NCI-H1436 treated with DMSO at 0.1 percent for 48 hours (cell line): ENCODE data around the gene HSFY2.
"Not testable (repeated sequence)": the region's sequence is repeated elsewhere in the genome, so short reads cannot be mapped to it uniquely, and the experiment has no call there.

ENCODE experiments used
- DNase-seq: peaks from one replicate; lab custom pipeline; 2025; lab: John Stamatoyannopoulos, UW

HSFY2 gene

GRCh38 chrY:18773635-18774034 lies at the start of gene HSFY2:
HSFY2 (minus strand) TSS chrY:18773735; CDS start chrY:18773618, 117 bp downstream.
- DNase-seq, result not testable (repeated sequence)

- DNase-seq, result not testable (repeated sequence)
Observed at GRCh38 chrY:18815751-18816150, 42.2 kb upstream of the HSFY2 start.

- not testable (repeated sequence) for DNase-seq
Observed at GRCh38 chrY:18788757-18789406, 15.3 kb upstream of the HSFY2 start.

GRCh38 chrY:18754077-18754476 lies 19.5 kb downstream of the HSFY2 start:
- DNase-seq, result not testable (repeated sequence)

- DNase-seq, result not testable (repeated sequence)
Observed at GRCh38 chrY:18753133-18753815, 20.3 kb downstream of the HSFY2 start.

GRCh38 chrY:18723714-18724113 lies 49.8 kb downstream of the HSFY2 start:
- not testable (repeated sequence) for DNase-seq
